HUES48 (cell line): ENCODE results near the gene CDKN1A.

Experiments used
- H3K27ac ChIP-seq: one replicate; pipeline ENCODE4 v1.7.0; 2013; ENCODE audit warnings: low read depth, low read length, inconsistent platforms
- H3K27me3 ChIP-seq: 2 replicates; pipeline ENCODE4 v1.6.1; 2013; ENCODE audit warnings: mild to moderate bottlenecking, low read length; ENCODE audit not compliant: control insufficient read depth, insufficient read depth
- H3K36me3 ChIP-seq: 2 replicates; pipeline ENCODE4 v1.6.1; 2013; ENCODE audit warnings: low read length; ENCODE audit not compliant: control insufficient read depth, insufficient read depth
- H3K4me1 ChIP-seq: 2 replicates; pipeline ENCODE4 v1.6.1; 2013; ENCODE audit warnings: mild to moderate bottlenecking, low read length; ENCODE audit not compliant: control insufficient read depth, insufficient read depth
- H3K4me3 ChIP-seq: 2 replicates; pipeline ENCODE4 v1.5.1; 2013; ENCODE audit warnings: mild to moderate bottlenecking, low read depth, low read length
- H3K9ac ChIP-seq: 2 replicates; pipeline ENCODE4 v1.6.1; 2013; ENCODE audit warnings: mild to moderate bottlenecking, low read depth, low read length, moderate library complexity
- H3K9me3 ChIP-seq: 2 replicates; pipeline ENCODE4 v1.6.1; 2013; ENCODE audit warnings: low read length; ENCODE audit not compliant: control insufficient read depth, insufficient read depth

CDKN1A gene

GRCh38 chr6:36735110-36736071 lies 56.9 kb downstream of the CDKN1A start:
- no peaks in the 10 kb centered on the region for H3K36me3 ChIP-seq
- H3K4me1 ChIP-seq = peaks cover 16% of the 10 kb centered on the region
- no peaks in the 10 kb centered on the region for H3K9me3 ChIP-seq
- no peak overlapping the region for H3K9ac ChIP-seq
- H3K27ac ChIP-seq = no peak overlapping the region
- no peak overlapping the region for H3K4me3 ChIP-seq
- no peaks in the 10 kb centered on the region for H3K27me3 ChIP-seq
